ENCODE results near the gene C3.
A peak's percentile ranks its signal among the peaks of the same experiment; 100 is the strongest.
"Not testable (repeated sequence)": the region's sequence is repeated elsewhere in the genome, so short reads cannot be mapped to it uniquely, and the experiment has no call there.

C3 gene

GRCh38 chr19:6720369-6721137, at the start of gene C3:
C3 (minus strand) TSS chr19:6720650; CDS start chr19:6720589, 61 bp downstream.
- DNase-seq (ENCODE audit: low read depth): no peak

- no peak for DNase-seq (ENCODE audit: low read depth)
These were observed 48.7 kb upstream of the C3 start for GRCh38 chr19:6769006-6769619.

GRCh38 chr19:6768236-6768785, 47.9 kb upstream of the C3 start:
- DNase-seq (ENCODE audit: low read depth): no peak

- DNase-seq (ENCODE audit: low read depth): peak; percentile 84
These were observed 47.1 kb upstream of the C3 start, which contains the start of gene SH2D3A for GRCh38 chr19:6767357-6768235. SH2D3A (minus strand) TSS chr19:6767435; CDS start chr19:6763748, 3,687 bp downstream.

GRCh38 chr19:6767081-6767356, 46.6 kb upstream of the C3 start:
- no peak for DNase-seq (ENCODE audit: low read depth)

GRCh38 chr19:6766357-6767080, 46.1 kb upstream of the C3 start:
- no peak for DNase-seq (ENCODE audit: low read depth)

- DNase-seq (ENCODE audit: low read depth): no peak
These were observed 45.4 kb upstream of the C3 start for GRCh38 chr19:6765738-6766356.

- not testable (repeated sequence) for DNase-seq (ENCODE audit: low read depth)
These were observed 41.9 kb upstream of the C3 start for GRCh38 chr19:6762253-6762797.

- DNase-seq (ENCODE audit: low read depth): no peak
These were observed 40.7 kb upstream of the C3 start for GRCh38 chr19:6761053-6761676.

GRCh38 chr19:6760606-6761005, 40.2 kb upstream of the C3 start:
- no peak for DNase-seq (ENCODE audit: low read depth)

- DNase-seq (ENCODE audit: low read depth): no peak
These were observed 34.4 kb upstream of the C3 start for GRCh38 chr19:6754653-6755463.

- no peak for DNase-seq (ENCODE audit: low read depth)
These were observed 33.7 kb upstream of the C3 start for GRCh38 chr19:6754136-6754535.

- DNase-seq (ENCODE audit: low read depth): peak; percentile 70
These were observed 33.0 kb upstream of the C3 start for GRCh38 chr19:6753178-6754031.

- no peak for DNase-seq (ENCODE audit: low read depth)
These were observed 32.1 kb upstream of the C3 start for GRCh38 chr19:6752256-6753177.

- no peak for DNase-seq (ENCODE audit: low read depth)
These were observed 30.7 kb upstream of the C3 start for GRCh38 chr19:6751189-6751588.

- no peak for DNase-seq (ENCODE audit: low read depth)
These were observed 29.6 kb upstream of the C3 start for GRCh38 chr19:6750062-6750461.

GRCh38 chr19:6748543-6748942, 28.1 kb upstream of the C3 start:
- DNase-seq (ENCODE audit: low read depth): not testable (repeated sequence)

- DNase-seq (ENCODE audit: low read depth): no peak
These were observed 25.5 kb upstream of the C3 start for GRCh38 chr19:6745965-6746364.

All from stimulated activated CD8-positive, alpha-beta memory T cell treated with anti-CD3 and anti-CD28 coated beads, Interleukin-7, amount 100 ng/mL, for 24 hours (primary cell).